MG63 (cell line): Measurements from ENCODE around the gene KCNQ1. TPM values are rescaled to one million over a fixed set of nuclear protein-coding genes. Genes with fewer than 3 reads are reported as not detected.

Experiments used
- DNase-seq: peaks from one replicate; pipeline ENCODE4 v3.0.0-alpha.2; 2020
- H3K27me3 ChIP-seq: fragments of 250-450 bp; sonication (Bioruptor Pico); 2 replicates; pipeline ENCODE4 v1.5.1; 2020; ENCODE audit warnings: mild to moderate bottlenecking, moderate library complexity
- H3K36me3 ChIP-seq: fragments of 250-450 bp; sonication (Bioruptor Pico); 2 replicates; pipeline ENCODE4 v1.5.1; 2020; ENCODE audit warnings: mild to moderate bottlenecking, moderate library complexity
- H3K4me3 ChIP-seq: fragments of 250-450 bp; sonication (Bioruptor Pico); 2 replicates; pipeline ENCODE4 v1.5.1; 2020; ENCODE audit warnings: mild to moderate bottlenecking, moderate library complexity
- H3K9me3 ChIP-seq: fragments of 250-450 bp; sonication (Bioruptor Pico); 2 replicates; pipeline ENCODE4 v1.5.1; 2020; ENCODE audit warnings: mild to moderate bottlenecking, moderate library complexity
- total RNA-seq: library from RNA; depleted of rRNA; stranded (reverse); fragments of >200 nt; shearing (Covaris generic); gene quantifications from 2 replicates; pipeline ENCODE4 v1.2.3, GENCODE V29; 2014; ENCODE audit warnings: low replicate concordance

The KCNQ1 gene
- total RNA-seq, 1 experiment from 2014 or later = not detected

DNA sequence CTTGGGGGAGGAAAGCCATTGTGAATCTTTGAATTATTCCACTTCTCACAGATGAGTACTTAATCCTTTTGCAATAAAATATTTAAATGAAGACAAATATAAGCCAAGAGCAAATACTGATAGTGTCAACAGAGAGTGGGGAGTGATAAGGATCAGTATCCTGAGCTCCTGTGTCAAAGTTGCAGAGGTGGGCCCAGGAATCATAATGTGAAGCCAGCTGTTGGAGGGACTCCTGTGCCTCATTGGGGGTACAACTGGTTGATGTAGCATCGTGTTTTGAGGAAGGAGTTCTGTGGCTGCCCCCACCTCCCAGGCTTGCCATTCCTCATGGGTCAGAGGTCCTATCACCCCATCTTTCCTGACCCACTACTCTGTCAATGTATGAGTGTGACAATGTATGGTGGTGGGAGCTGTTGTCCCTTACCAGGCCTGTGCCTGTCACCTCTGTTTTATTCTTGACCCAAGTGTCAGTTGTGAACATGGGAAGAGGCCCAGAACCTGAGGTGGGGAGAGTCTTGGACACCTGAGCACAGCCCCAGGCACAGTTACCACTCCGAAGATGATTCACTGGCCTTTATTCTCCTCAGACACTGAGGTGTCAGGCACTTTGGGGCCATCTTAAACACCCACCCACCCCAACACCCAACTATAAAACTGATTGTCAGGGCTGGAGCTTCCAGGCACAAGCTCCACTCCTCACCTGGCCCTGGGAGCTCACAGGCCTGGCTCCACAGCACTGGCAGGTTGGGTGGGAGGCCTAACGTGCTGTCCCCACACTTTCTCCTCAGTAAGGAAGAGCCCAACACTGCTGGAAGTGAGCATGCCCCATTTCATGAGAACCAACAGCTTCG, 216.6 kb downstream of the KCNQ1 start:
- no peak for DNase-seq
- H3K4me3 ChIP-seq = no peak overlapping the region
- H3K36me3 ChIP-seq = no peaks in the 10 kb centered on the region
- H3K27me3 ChIP-seq = no peaks in the 10 kb centered on the region
- peaks cover 11% of the 10 kb centered on the region for H3K9me3 ChIP-seq

DNA sequence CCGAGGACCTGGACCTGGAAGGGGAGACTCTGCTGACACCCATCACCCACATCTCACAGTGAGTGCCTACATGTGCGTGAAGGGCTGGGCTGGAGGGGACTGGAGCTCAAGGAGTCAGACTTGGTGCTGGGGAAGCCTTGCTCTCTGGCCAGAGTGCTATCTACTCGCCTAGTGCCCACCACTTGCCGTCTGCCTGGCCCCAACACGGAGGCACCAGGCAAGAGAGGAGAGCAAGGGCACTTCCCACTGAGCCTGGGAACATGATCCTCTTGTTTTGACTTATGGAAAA, 217.2 kb downstream of the KCNQ1 start:
- Histone ChIP-seq H3K27me3 (no peaks in the 10 kb centered on the region), H3K36me3 (no peaks in the 10 kb centered on the region), H3K9me3 (peaks cover 11% of the 10 kb centered on the region), H3K4me3 (no peak overlapping the region)
- DNase-seq = no peak

DNA sequence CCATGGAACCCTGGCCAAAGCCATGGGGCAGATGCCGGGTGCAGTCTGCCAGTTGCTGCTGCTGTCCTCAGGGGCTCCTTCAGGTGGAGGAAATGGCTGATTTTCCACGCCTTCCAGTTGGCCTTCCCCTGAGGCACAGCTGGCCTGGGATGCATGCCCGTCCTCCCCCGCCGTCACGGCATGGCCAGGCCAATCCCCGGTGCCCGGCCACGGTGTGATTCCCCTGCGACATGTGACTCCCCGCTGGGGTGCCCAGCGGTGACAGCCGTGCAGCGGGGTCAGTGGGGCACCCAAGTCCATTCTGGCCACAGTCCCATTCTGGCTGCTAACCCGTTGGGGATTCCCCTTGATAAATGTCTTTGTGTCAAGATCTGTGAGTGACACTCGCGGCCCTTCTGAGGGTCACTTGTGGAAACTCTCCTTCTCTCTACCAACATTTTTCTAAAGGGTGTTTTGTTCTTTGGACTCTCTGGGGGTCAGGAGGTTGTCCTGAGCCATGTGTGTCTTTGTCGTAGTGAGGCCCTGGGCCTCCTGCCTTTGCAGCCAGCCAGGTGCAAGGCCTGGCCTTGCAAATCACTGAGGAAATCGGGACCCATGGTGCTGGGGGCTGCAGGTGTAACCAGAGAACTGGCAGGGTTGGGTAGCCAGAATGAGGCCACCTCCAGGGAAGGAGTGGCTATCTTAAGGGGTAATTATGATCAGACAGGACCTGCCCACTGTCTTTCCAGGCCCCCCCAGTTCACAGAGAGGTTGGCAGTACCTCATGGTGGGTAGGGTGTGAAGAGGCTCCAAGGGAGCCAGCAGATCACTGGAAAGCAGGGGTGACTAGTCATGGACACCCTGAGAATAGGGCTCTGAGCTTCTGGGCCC, 217.9 kb downstream of the KCNQ1 start:
- peaks cover 11% of the 10 kb centered on the region for H3K9me3 ChIP-seq
- no peak for DNase-seq
- no peaks in the 10 kb centered on the region for H3K36me3 ChIP-seq
- no peak overlapping the region for H3K4me3 ChIP-seq
- H3K27me3 ChIP-seq = no peaks in the 10 kb centered on the region

DNA sequence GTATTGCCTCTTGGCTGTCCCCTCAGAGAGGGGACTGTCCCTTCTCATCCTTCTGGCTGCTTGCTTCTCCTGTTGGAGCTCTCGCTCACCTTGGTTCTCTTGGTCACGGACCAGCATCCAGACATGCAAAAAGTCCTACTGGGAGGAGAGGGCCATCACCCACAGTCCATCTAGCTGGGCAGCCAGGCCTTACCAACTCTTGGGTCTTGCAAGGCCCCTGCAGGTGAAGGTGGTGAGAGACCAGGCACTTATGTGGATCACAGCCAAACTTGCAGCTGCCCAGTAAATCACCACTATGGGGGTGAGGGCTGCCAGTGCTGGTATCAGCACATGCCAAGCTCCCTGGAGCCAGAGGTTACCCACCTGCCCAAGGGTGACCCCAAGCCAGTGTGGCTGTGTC, 218.7 kb downstream of the KCNQ1 start:
- Histone ChIP-seq H3K4me3 (no peak overlapping the region), H3K36me3 (no peaks in the 10 kb centered on the region; the same call in 1 of the 2 replicates), H3K9me3 (peaks cover 11% of the 10 kb centered on the region), H3K27me3 (no peaks in the 10 kb centered on the region)
- DNase-seq = no peak

- DNase-seq = no peak
- Histone ChIP-seq H3K36me3 (no peaks in the 10 kb centered on the region; the same call in 1 of the 2 replicates), H3K9me3 (peaks cover 11% of the 10 kb centered on the region), H3K4me3 (no peak overlapping the region), H3K27me3 (no peaks in the 10 kb centered on the region)
These were observed 219.1 kb downstream of the KCNQ1 start for GRCh38 chr11:2663915-2664314.

GRCh38 chr11:2664376-2664775, 219.6 kb downstream of the KCNQ1 start:
- H3K9me3 ChIP-seq = peaks cover 7% of the 10 kb centered on the region
- DNase-seq = no peak
- H3K4me3 ChIP-seq = no peak overlapping the region
- H3K27me3 ChIP-seq = no peaks in the 10 kb centered on the region
- H3K36me3 ChIP-seq = no peaks in the 10 kb centered on the region; the same call in 1 of the 2 replicates

DNA sequence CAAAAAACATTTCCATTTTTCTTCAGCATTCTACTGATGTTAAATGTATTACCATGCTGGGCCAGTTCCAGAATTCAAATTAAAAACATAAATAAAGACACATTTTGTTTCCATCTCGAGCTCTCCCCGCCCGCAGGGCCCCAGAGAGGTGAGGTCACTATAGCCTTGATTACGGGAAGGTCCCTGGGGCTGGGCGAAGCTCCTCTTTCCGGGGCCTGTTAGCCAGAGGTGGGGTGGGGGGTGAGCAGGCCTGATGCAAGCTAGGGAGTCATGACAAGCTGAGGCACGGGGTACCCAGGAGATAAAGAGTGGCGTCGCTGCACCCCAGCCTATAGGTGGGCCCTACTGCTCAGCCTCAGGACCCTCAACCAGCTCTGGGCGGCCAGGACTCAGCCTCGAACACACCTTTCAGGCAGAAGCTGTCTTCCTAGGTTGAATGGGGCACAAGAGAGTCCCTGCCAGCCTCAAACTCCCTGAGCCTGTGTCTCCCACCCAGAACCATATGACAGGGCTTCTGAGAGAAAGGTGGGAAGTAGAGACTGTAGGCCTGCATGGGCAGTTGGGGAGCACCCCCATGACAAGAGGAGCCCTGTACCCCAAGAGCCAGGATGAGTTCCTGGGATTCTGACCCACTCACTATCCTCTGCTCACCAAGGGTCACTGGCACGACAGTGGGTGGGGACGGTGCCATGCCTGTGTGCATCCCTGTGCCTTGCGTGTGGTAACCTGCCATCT, 220.2 kb downstream of the KCNQ1 start:
- H3K27me3 ChIP-seq = no peaks in the 10 kb centered on the region
- no peak overlapping the region for H3K4me3 ChIP-seq
- H3K36me3 ChIP-seq = no peaks in the 10 kb centered on the region; the same call in 1 of the 2 replicates
- peaks cover 5% of the 10 kb centered on the region for H3K9me3 ChIP-seq
- DNase-seq = no peak

GRCh38 chr11:2665526-2666400, 221.0 kb downstream of the KCNQ1 start:
- H3K9me3 ChIP-seq = no peaks in the 10 kb centered on the region
- H3K27me3 ChIP-seq = no peaks in the 10 kb centered on the region
- DNase-seq = no peak
- H3K36me3 ChIP-seq = no peaks in the 10 kb centered on the region; the same call in none of the 2 replicates
- no peak overlapping the region for H3K4me3 ChIP-seq

DNA sequence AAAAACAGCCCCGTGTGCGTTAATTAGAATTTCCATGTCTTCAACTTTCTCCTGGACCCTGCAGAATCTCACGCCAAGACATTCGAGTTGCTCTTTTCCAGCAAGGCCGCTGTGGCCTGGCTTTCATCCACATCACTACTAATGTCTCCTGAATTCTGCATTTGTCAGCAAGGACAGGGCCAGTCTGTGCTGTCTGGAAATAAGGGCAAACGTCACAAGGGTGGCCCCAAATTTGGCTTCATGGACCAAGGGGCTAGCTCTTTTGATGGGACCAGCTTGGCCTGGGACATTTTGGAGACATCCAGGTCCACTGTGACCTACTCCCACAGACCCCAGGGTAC, 221.6 kb downstream of the KCNQ1 start:
- Histone ChIP-seq H3K36me3 (no peaks in the 10 kb centered on the region; the same call in none of the 2 replicates), H3K9me3 (no peaks in the 10 kb centered on the region), H3K27me3 (no peaks in the 10 kb centered on the region), H3K4me3 (no peak overlapping the region)
- DNase-seq = no peak

- H3K27me3 ChIP-seq = no peaks in the 10 kb centered on the region
- H3K36me3 ChIP-seq = no peaks in the 10 kb centered on the region; the same call in none of the 2 replicates
- DNase-seq = no peak
- H3K9me3 ChIP-seq = no peaks in the 10 kb centered on the region
- H3K4me3 ChIP-seq = no peak overlapping the region
These were observed 222.2 kb downstream of the KCNQ1 start for GRCh38 chr11:2666828-2667570.

DNA sequence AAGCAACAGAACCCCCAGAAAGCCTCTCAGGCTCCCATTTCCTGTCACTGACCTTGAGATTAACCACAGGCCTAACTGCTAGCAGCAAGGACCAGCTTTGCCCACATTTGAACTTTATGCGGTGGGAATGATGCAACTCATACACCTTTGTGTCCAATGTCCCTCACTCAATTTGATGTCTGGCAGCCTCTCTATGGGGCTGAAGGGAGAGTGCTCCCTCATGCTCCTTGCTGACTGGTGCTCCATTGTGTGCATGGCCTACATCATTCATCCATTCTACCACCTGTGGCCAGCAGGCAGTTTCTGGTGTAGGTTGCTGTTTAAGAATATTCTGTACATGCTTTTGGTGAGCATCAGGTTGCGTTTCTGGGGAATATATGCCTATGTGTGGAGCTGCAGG, 223.1 kb downstream of the KCNQ1 start:
- H3K4me3 ChIP-seq = no peak overlapping the region
- no peaks in the 10 kb centered on the region; the same call in none of the 2 replicates for H3K36me3 ChIP-seq
- H3K27me3 ChIP-seq = no peaks in the 10 kb centered on the region
- H3K9me3 ChIP-seq = no peaks in the 10 kb centered on the region
- no peak for DNase-seq

- Histone ChIP-seq H3K36me3 (no peaks in the 10 kb centered on the region; the same call in none of the 2 replicates), H3K27me3 (no peaks in the 10 kb centered on the region), H3K9me3 (no peaks in the 10 kb centered on the region), H3K4me3 (no peak overlapping the region)
- DNase-seq = no peak
These were observed 224.1 kb downstream of the KCNQ1 start for GRCh38 chr11:2668876-2669275.

GRCh38 chr11:2669634-2670469, 225.0 kb downstream of the KCNQ1 start:
- no peaks in the 10 kb centered on the region for H3K9me3 ChIP-seq
- no peak for DNase-seq

GRCh38 chr11:2670541-2671100, 225.8 kb downstream of the KCNQ1 start:
- no peak for DNase-seq
- Histone ChIP-seq H3K4me3 (no peak overlapping the region), H3K27me3 (no peaks in the 10 kb centered on the region), H3K9me3 (no peaks in the 10 kb centered on the region), H3K36me3 (no peaks in the 10 kb centered on the region; the same call in none of the 2 replicates)

More at GRCh38 chr11:2669634-2670469, 225.0 kb downstream of the KCNQ1 start:
- Histone ChIP-seq H3K36me3 (no peaks in the 10 kb centered on the region; the same call in none of the 2 replicates), H3K27me3 (no peaks in the 10 kb centered on the region), H3K4me3 (no peak overlapping the region)
